Spleen (tissue), 11 donors: ENCODE data around the gene WDR64. TPM values are rescaled to one million over a fixed set of nuclear protein-coding genes. Genes with fewer than 3 reads are reported as not detected.

Experiments
- DNase-seq: peaks from one replicate; pipeline ENCODE4 v3.0.0-alpha.2; 2020
- H3K27ac ChIP-seq, 8 donors: fragments of 200-600 bp; sonication (generic) in 7 of 8; 1 replicate in 4 of 8; 2 replicates in 4 of 8; pipeline versions ENCODE4 v1.5.0 to v1.8.0; 2016 to 2021; ENCODE audit warnings: inconsistent platforms in 4 of 8, mild to moderate bottlenecking in 4 of 8, moderate library complexity in 1 of 8
- H3K27me3 ChIP-seq, 7 donors: fragments of 200-600 bp; sonication (generic) in 6 of 7; replicated peaks in 1 of 7; 1 replicate in 4 of 7; 2 replicates in 3 of 7; pipeline versions ENCODE4 v1.5.0 to v1.8.0; 2016 to 2021; ENCODE audit warnings: inconsistent platforms in 3 of 7, mild to moderate bottlenecking in 1 of 7
- H3K36me3 ChIP-seq, 6 donors: fragments of 200-600 bp; sonication (generic) in 5 of 6; 1 replicate in 4 of 6; 2 replicates in 2 of 6; pipeline versions ENCODE4 v1.5.0 to v1.8.0; 2016 to 2021; ENCODE audit warnings: inconsistent platforms in 2 of 6
- H3K4me1 ChIP-seq, 6 donors: fragments of 200-600 bp; sonication (generic) in 5 of 6; 1 replicate in 3 of 6; 2 replicates in 3 of 6; pipeline versions ENCODE4 v1.5.0 to v1.8.0; 2016 to 2021; ENCODE audit warnings: inconsistent platforms in 3 of 6
- H3K4me3 ChIP-seq, 8 donors: fragments of 200-600 bp; sonication (generic) in 7 of 8; 1 replicate in 4 of 8; 2 replicates in 4 of 8; pipeline versions ENCODE4 v1.5.0 to v1.8.0; 2016 to 2021; ENCODE audit warnings: inconsistent platforms in 4 of 8, mild to moderate bottlenecking in 4 of 8, moderate library complexity in 2 of 8
- H3K9me3 ChIP-seq, 8 donors: fragments of 200-600 bp; sonication (generic) in 7 of 8; 1 replicate in 4 of 8; 2 replicates in 4 of 8; pipeline versions ENCODE4 v1.5.0 to v1.8.0; 2016 to 2021; ENCODE audit warnings: inconsistent platforms in 4 of 8
- POLR2A ChIP-seq, 3 donors: fragments of 450-650 bp; IDR thresholded peaks; one replicate each; pipeline ENCODE4 v1.5.1; 2017; ENCODE audit warnings: antibody characterized with exemption in 3 of 3, mild to moderate bottlenecking in 1 of 3
- POLR2AphosphoS5 ChIP-seq, 3 donors: sonication (generic); formaldehyde crosslinking; IDR thresholded peaks; one replicate each; pipeline ENCODE4 v1.5.1; 2017; ENCODE audit warnings: antibody characterized with exemption in 3 of 3
- WGBS, 5 donors: extraction: QIAGEN DNeasy Blood & Tissue Kit in 3 of 5; methylation state at CpG; one replicate each; pipeline versions ENCODE4 v1.1.5 to v1.1.7; 2013 to 2018; 5-methylcytosine and 5-hydroxymethylcytosine counted together
- intact Hi-C: fragments of 100-400 bp; cut with DNase I; formaldehyde crosslinking; loops from one replicate; pipeline ENCODE4 v1.15.0; 2023; ENCODE audit warnings: low total_unique reads
- polyA plus RNA-seq, 3 donors: library from polyadenylated mRNA; stranded (reverse); fragments of 200-250 nt; gene quantifications; one replicate each; pipeline ENCODE4 v1.2.1, GENCODE V29; 2013
- total RNA-seq, 7 donors: library from RNA; depleted of rRNA in 3 of 7; stranded (reverse); fragments of >200 nt in 3 of 7; fragmentation: NEBNext Ultra II Directional in 4 of 7; extraction: Animal tissue kit (Norgen Biotek cat#: 25700) in 4 of 7; gene quantifications; one replicate each; pipeline versions ENCODE4 v1.1.0 to v1.2.1, GENCODE V29; 2016 to 2021
- TF ChIP-seq, protein P1 (sequence below), 11 experiments: fragments of 200-600 bp in 7 of 11; fragments of 450-650 bp in 4 of 11; sonication (generic) in 4 of 11; IDR thresholded peaks in 8 of 11; conservative IDR thresholded peaks in 3 of 11; 1 replicate in 7 of 11; 2 replicates in 4 of 11; pipeline versions ENCODE4 v1.4.0 to v1.8.0; 2016 to 2021; ENCODE audit warnings: antibody characterized with exemption in 11 of 11, inconsistent platforms in 4 of 11, mild to moderate bottlenecking in 1 of 11
- donor health status: healthy with polysubstance abuse.
- donor health status: DM: no; HTN: no; CAD: no; lungs with moderate emphysema.
- donor health status: DM: no; HTN: no; CAD: no.
- donor health status: Bipolar disorder and iron deficiency.
- donor health status: healthy.
- donor health status: DM: no; HTN: no; CAD: no.
- donor health status: DM: yes; HTN: yes; CAD: no.

The WDR64 gene
- total and polyA plus RNA-seq, 10 donors, result 0.03 to 0.55 (median 0.26) TPM; not detected in 3

GRCh38 chr1:241715435-241715834 is 63.4 kb downstream of the WDR64 start:
- Histone ChIP-seq H3K9me3 (no peaks in the 10 kb centered on the region), H3K27me3 (no peaks in the 10 kb centered on the region), H3K4me1 (no peaks in the 10 kb centered on the region), H3K36me3 (no peaks in the 10 kb centered on the region), H3K4me3 (no peak overlapping the region), H3K27ac (no peak overlapping the region)
- intact Hi-C loops, result no loop called here
- no peak for TF ChIP-seq POLR2A (IDR thresholded peaks at IDR 0.05)
- TF ChIP-seq, protein P1, sequence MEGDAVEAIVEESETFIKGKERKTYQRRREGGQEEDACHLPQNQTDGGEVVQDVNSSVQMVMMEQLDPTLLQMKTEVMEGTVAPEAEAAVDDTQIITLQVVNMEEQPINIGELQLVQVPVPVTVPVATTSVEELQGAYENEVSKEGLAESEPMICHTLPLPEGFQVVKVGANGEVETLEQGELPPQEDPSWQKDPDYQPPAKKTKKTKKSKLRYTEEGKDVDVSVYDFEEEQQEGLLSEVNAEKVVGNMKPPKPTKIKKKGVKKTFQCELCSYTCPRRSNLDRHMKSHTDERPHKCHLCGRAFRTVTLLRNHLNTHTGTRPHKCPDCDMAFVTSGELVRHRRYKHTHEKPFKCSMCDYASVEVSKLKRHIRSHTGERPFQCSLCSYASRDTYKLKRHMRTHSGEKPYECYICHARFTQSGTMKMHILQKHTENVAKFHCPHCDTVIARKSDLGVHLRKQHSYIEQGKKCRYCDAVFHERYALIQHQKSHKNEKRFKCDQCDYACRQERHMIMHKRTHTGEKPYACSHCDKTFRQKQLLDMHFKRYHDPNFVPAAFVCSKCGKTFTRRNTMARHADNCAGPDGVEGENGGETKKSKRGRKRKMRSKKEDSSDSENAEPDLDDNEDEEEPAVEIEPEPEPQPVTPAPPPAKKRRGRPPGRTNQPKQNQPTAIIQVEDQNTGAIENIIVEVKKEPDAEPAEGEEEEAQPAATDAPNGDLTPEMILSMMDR (IDR thresholded peaks at IDR 0.05 in 8 of 11, conservative IDR thresholded peaks at IDR 0.05 in 3 of 11), result no peak
- TF ChIP-seq POLR2AphosphoS5 (IDR thresholded peaks at IDR 0.05), result no peak
- no peak for DNase-seq
- WGBS, 5 donors, result 76 to 88% (median 82%) methylated on average over 3 of the region's 3 CpGs

GRCh38 chr1:241715956-241716355 is 63.9 kb downstream of the WDR64 start:
- no peak overlapping the region for H3K27ac ChIP-seq
- WGBS, 5 donors, result 81 to 91% (median 88%) methylated on average over 4 of the region's 4 CpGs

DNA sequence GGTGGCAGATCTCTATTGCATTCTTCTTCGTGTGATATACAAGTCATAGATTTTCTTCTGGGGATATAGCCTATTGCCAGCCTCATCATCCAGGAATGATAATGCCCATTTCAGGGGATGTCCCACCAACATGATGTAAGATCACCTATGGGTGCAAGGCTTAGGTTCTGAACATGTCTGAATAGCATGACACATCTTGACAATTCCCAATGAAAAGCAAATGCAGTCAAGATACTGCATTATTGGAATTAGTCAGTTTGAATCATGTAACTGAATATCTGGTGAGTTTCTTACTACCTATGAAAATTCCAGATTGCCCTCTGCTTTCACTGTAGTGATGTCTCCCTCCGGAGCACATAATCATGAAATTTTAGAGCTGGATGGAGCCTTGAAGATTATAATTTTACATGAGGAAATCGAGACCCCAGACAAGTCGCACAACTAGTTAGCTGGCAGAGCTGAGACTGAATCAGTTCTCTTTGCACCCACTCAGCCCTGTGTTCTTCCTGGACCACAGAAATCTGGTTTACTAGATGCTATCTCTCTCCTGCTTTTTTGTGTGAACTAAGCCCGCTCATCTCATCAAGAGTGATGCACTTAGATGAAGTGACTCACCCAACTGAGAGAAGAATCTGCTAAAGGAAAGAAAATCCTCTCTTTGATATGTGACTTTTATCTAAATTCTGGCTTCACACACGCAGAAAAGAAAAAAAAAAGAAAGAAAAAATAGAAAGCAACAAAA is 65.0 kb downstream of the WDR64 start:
- intact Hi-C loops, result no loop called here
- Histone ChIP-seq H3K27me3 (no peaks in the 10 kb centered on the region), H3K4me1 (no peaks in the 10 kb centered on the region), H3K36me3 (no peaks in the 10 kb centered on the region), H3K4me3 (no peak overlapping the region), H3K9me3 (peaks cover 0 to 4% (median 0%) of the 10 kb centered on the region in 8 donors), H3K27ac (no peak overlapping the region)
- WGBS, 5 donors, result 62 to 72% (median 72%) methylated on average over 6 of the region's 6 CpGs
- DNase-seq, result no peak
- TF ChIP-seq POLR2A (IDR thresholded peaks at IDR 0.05) (no peak), POLR2AphosphoS5 (IDR thresholded peaks at IDR 0.05) (no peak)
- TF ChIP-seq, protein P1 (IDR thresholded peaks at IDR 0.05 in 8 of 11, conservative IDR thresholded peaks at IDR 0.05 in 3 of 11), result no peak

More at GRCh38 chr1:241715956-241716355, 63.9 kb downstream of the WDR64 start:
- Histone ChIP-seq H3K4me1 (no peaks in the 10 kb centered on the region), H3K9me3 (peaks cover 0 to 3% (median 0%) of the 10 kb centered on the region in 8 donors), H3K36me3 (no peaks in the 10 kb centered on the region), H3K4me3 (no peak overlapping the region), H3K27me3 (no peaks in the 10 kb centered on the region)
- TF ChIP-seq, protein P1 (IDR thresholded peaks at IDR 0.05 in 8 of 11, conservative IDR thresholded peaks at IDR 0.05 in 3 of 11), result no peak
- intact Hi-C loops, result no loop called here
- DNase-seq, result no peak

GRCh38 chr1:241717975-241718374 is 65.9 kb downstream of the WDR64 start:
- H3K4me1 ChIP-seq, result no peaks in the 10 kb centered on the region
- no peak for TF ChIP-seq POLR2A (IDR thresholded peaks at IDR 0.05)
- no peak for TF ChIP-seq POLR2AphosphoS5 (IDR thresholded peaks at IDR 0.05)
- TF ChIP-seq, protein P1 (IDR thresholded peaks at IDR 0.05 in 8 of 11, conservative IDR thresholded peaks at IDR 0.05 in 3 of 11), result no peak
- WGBS, 5 donors, result 77 to 80% (median 79%) methylated on average over 5 of the region's 5 CpGs
- peaks cover 0 to 4% (median 0%) of the 10 kb centered on the region in 8 donors for H3K9me3 ChIP-seq
- no peaks in the 10 kb centered on the region for H3K36me3 ChIP-seq
- H3K4me3 ChIP-seq, result no peak overlapping the region
- intact Hi-C loops, result no loop called here
- no peak for DNase-seq
- H3K27ac ChIP-seq, result no peak overlapping the region
- H3K27me3 ChIP-seq, result no peaks in the 10 kb centered on the region
